GM18505 (cell line): ENCODE measurements around the gene ADAMTS5.

Experiments used
- ATAC-seq: cut with Tn5 transposase; IDR thresholded peaks from one replicate; pipeline ENCODE4 v1.9.1; 2021; ENCODE audit not compliant: unreplicated experiment
- POLR2A ChIP-seq: IDR thresholded peaks from 4 replicates; pipeline ENCODE4 v1.6.1; 2011; ENCODE audit warnings: borderline replicate concordance; ENCODE audit not compliant: insufficient read depth, insufficient read length; ENCODE audit errors: extremely low read depth

ADAMTS5 gene

GRCh38 chr21:26935977-26936376 lies 30.9 kb downstream of the ADAMTS5 start:
- no peak for ATAC-seq
- TF ChIP-seq POLR2A = no peak

GRCh38 chr21:26934383-26934782 lies 32.5 kb downstream of the ADAMTS5 start:
- no peak for ATAC-seq
- TF ChIP-seq POLR2A = no peak

- TF ChIP-seq POLR2A = no peak
- ATAC-seq = no peak
Observed at GRCh38 chr21:26933448-26933847, 33.4 kb downstream of the ADAMTS5 start.

GRCh38 chr21:26925636-26926035 lies 41.3 kb downstream of the ADAMTS5 start:
- TF ChIP-seq POLR2A = no peak

GRCh38 chr21:26925122-26925521 lies 41.8 kb downstream of the ADAMTS5 start:
- no peak for TF ChIP-seq POLR2A
- ATAC-seq = no peak

More at GRCh38 chr21:26925636-26926035, 41.3 kb downstream of the ADAMTS5 start:
- no peak for ATAC-seq

- TF ChIP-seq POLR2A = no peak
- no peak for ATAC-seq
Observed at GRCh38 chr21:26923986-26924385, 42.9 kb downstream of the ADAMTS5 start.

GRCh38 chr21:26920055-26920454 lies 46.8 kb downstream of the ADAMTS5 start:
- no peak for ATAC-seq
- no peak for TF ChIP-seq POLR2A

GRCh38 chr21:26918323-26919079 lies 48.4 kb downstream of the ADAMTS5 start:
- ATAC-seq = no peak
- TF ChIP-seq POLR2A = no peak

GRCh38 chr21:26916799-26917198 lies 50.1 kb downstream of the ADAMTS5 start:
- no peak for TF ChIP-seq POLR2A
- no peak for ATAC-seq

- TF ChIP-seq POLR2A = no peak
- no peak for ATAC-seq
Observed at GRCh38 chr21:26914557-26914956, 52.3 kb downstream of the ADAMTS5 start.

- no peak for TF ChIP-seq POLR2A
- ATAC-seq = no peak
Observed at GRCh38 chr21:26912466-26912865, 54.4 kb downstream of the ADAMTS5 start.

- no peak for ATAC-seq
- no peak for TF ChIP-seq POLR2A
Observed at GRCh38 chr21:26909972-26910371, 56.9 kb downstream of the ADAMTS5 start.

GRCh38 chr21:26900980-26901379 lies 65.9 kb downstream of the ADAMTS5 start:
- no peak for ATAC-seq
- no peak for TF ChIP-seq POLR2A

GRCh38 chr21:26892151-26892550 lies 74.7 kb downstream of the ADAMTS5 start:
- no peak for TF ChIP-seq POLR2A
- ATAC-seq = no peak
